ENCODE data around the gene HSPA12B. TPM values are rescaled to one million over a fixed set of nuclear protein-coding genes. Genes with fewer than 3 reads are reported as not detected.
A peak's percentile ranks its signal among the peaks of the same experiment; 100 is the strongest.

Gene HSPA12B
- total RNA-seq, 1 experiment from 2014 or later: 6.3 TPM

DNA sequence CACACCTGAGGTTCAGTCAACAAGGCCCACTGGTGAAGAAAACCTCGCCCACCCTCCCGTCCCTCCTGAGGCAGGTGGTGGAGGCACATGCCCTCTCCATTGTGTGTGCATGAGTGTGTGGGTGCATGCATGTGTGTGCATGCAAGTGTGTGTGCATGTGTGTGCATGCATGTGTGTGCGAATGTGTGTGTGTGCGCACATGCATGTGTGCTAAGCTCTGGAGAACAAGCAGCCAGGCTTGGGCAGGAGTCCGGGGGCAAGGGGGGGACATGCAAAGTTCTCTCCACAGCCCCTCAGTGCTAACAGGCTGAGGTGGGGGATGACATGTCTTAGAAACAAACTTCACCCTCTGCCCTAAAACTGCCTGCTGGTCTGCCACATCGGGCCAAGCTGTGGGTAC is 3.1 kb upstream of the HSPA12B start:
- no peaks in the 10 kb centered on the region for H3K9me3 Mint-ChIP-seq
- no peak for DNase-seq (ENCODE audit: low spot score)
- peaks cover 25% of the 10 kb centered on the region for H3K4me1 Mint-ChIP-seq
- no peak overlapping the region for H3K27ac Mint-ChIP-seq
- peaks cover 51% of the 10 kb centered on the region for H3K27me3 Mint-ChIP-seq (ENCODE audit: low read depth)
- no peaks in the 10 kb centered on the region for H3K36me3 Mint-ChIP-seq
- ATAC-seq: no peak
- CTCF ChIA-PET: interaction anchor here (1.1 to 5.5 kb wide), 6 partner anchors 16 to 166 kb away, joined by 3 to 43 read pairs (median 5); partner anchors contain the start of gene ADISSP
- H3K4me3 Mint-ChIP-seq: no peak overlapping the region
- POLR2A ChIA-PET: no interaction called here
- TF ChIP-seq RELA (CRISPR knock-in tag; IDR thresholded peaks at IDR 0.05; ENCODE audit: borderline replicate concordance) (no peak), TP53 (CRISPR knock-in tag; IDR thresholded peaks at IDR 0.05) (no peak), IRF2 (CRISPR knock-in tag; IDR thresholded peaks at IDR 0.05; ENCODE audit: borderline replicate concordance, low read depth) (no peak), ZNF121 (CRISPR knock-in tag; IDR thresholded peaks at IDR 0.05) (no peak), JAZF1 (CRISPR knock-in tag; IDR thresholded peaks at IDR 0.05) (no peak), TEAD4 (CRISPR knock-in tag; IDR thresholded peaks at IDR 0.05) (no peak), FOXK1 (CRISPR knock-in tag; IDR thresholded peaks at IDR 0.05) (no peak), CREB1 (CRISPR knock-in tag; IDR thresholded peaks at IDR 0.05) (no peak), ZNF671 (CRISPR knock-in tag; IDR thresholded peaks at IDR 0.05) (no peak)
- TF ChIP-seq, protein P1, sequence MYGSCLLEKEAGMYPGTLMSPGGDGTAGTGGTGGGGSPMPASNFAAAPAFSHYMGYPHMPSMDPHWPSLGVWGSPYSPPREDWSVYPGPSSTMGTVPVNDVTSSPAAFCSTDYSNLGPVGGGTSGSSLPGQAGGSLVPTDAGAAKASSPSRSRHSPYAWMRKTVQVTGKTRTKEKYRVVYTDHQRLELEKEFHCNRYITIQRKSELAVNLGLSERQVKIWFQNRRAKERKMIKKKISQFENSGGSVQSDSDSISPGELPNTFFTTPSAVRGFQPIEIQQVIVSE (CRISPR knock-in tag; IDR thresholded peaks at IDR 0.05; ENCODE audit: borderline replicate concordance): no peak

DNA sequence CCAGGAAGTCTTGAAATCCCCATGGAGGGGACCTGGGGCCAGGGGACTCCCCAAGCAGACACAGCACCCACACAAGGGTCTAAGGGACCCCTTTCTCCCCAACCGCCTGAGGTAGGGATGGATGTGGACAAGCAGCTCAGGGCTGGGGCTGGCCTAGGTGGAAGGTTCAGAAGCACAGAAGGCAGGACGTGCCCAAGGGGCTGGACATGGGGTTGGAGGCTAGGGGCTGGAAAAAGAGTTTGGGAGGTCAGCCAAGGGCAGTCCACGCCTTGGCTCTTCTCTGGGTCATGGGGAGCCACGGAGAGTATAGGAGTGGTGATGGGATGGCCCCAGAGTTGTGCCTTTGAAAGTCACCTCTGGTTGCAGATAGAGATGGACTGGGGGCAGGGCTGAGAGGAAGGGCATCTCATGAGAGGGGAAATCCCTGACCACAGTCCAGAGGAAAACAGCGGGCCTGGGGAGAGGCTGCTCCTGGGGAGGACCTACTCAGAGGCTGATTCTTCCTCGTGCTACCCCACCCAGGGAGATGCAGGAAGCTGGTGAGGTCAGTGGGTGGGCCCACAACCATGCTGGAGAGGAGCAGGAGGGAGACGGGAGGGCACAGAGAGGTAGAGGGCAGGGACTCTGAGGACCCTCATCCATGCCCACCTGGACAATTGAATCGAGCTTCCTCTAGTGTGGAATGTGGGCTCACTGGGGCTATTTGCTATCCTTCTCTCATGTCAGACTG is 2.5 kb upstream of the HSPA12B start:
- no peak overlapping the region for H3K4me3 Mint-ChIP-seq
- DNase-seq (ENCODE audit: low spot score) (no peak), ATAC-seq (no peak)
- no peaks in the 10 kb centered on the region for H3K36me3 Mint-ChIP-seq
- H3K27ac Mint-ChIP-seq: no peak overlapping the region
- H3K27me3 Mint-ChIP-seq (ENCODE audit: low read depth): peaks cover 51% of the 10 kb centered on the region
- peaks cover 25% of the 10 kb centered on the region for H3K4me1 Mint-ChIP-seq
- ChIA-PET POLR2A (no interaction called here), CTCF (interaction anchor here (1.2 to 5.5 kb wide), 3 partner anchors 15 to 167 kb away, joined by 3 to 43 read pairs (median 9); no protein-coding TSS in a partner anchor)
- no peaks in the 10 kb centered on the region for H3K9me3 Mint-ChIP-seq
- TF ChIP-seq NR2C2 (CRISPR knock-in tag; IDR thresholded peaks at IDR 0.05): no peak
- TF ChIP-seq, protein P2, sequence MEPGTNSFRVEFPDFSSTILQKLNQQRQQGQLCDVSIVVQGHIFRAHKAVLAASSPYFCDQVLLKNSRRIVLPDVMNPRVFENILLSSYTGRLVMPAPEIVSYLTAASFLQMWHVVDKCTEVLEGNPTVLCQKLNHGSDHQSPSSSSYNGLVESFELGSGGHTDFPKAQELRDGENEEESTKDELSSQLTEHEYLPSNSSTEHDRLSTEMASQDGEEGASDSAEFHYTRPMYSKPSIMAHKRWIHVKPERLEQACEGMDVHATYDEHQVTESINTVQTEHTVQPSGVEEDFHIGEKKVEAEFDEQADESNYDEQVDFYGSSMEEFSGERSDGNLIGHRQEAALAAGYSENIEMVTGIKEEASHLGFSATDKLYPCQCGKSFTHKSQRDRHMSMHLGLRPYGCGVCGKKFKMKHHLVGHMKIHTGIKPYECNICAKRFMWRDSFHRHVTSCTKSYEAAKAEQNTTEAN (CRISPR knock-in tag; IDR thresholded peaks at IDR 0.05): no peak
- TF ChIP-seq ESRRA (CRISPR knock-in tag; IDR thresholded peaks at IDR 0.05; ENCODE audit: borderline replicate concordance): no peak

DNA sequence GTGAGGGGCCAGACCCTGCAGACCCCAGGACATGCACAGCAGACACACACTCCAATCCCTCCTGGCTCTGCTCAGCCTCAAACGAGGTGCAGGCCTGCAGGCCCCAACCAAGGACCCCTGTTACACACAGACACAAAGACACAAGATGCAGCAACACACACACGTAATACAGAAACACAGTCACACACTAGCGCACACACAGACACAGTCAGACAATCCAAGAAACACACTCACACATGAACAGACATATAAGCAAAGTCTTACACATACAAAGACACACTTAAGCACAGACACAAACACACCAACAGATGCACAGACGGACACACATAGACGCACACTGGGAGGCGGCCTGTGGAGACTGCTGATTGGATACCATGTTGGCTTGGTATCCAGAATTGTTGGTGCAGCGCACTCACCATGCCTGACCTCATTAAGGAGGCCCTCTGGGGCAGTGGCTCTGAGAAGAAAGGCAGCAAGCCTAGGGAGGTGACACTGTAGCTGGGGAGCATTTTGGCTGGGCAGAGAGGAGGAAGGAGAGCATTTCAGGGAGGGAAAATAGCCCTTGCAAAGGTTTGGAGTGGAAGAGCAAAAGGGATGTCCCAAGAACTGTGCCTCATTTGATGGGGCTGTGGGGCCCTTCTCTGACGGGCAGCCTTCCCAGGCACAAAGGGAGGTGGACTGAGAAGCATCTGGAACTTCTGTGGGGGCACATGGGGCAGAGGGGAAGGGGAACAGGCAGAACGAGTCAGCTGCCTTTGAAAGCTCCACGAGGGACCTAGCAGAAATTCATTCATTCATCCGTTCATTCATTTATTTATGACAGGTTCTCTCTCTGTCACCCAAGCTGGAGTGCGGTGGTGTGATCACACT is 1.4 kb upstream of the HSPA12B start:
- Mint-ChIP-seq H3K9me3 (no peaks in the 10 kb centered on the region), H3K36me3 (no peaks in the 10 kb centered on the region), H3K27me3 (ENCODE audit: low read depth) (peaks cover 51% of the 10 kb centered on the region), H3K27ac (no peak overlapping the region), H3K4me3 (peak overlapping the region; percentile 40; the same call in 1 of the 2 replicates), H3K4me1 (peaks cover 25% of the 10 kb centered on the region)
- CTCF ChIA-PET: interaction anchor here (1.1 to 5.5 kb wide), 8 partner anchors 14 to 38 kb away, joined by 3 to 43 read pairs (median 8); no protein-coding TSS in a partner anchor
- DNase-seq (ENCODE audit: low spot score) (no peak), ATAC-seq (no peak)
- POLR2A ChIA-PET: interaction anchor here (1.0 kb wide), 1 partner anchor 18 kb away, joined by 4 read pairs; no protein-coding TSS in a partner anchor
- TF ChIP-seq ZNF232 (CRISPR knock-in tag; IDR thresholded peaks at IDR 0.05) (no peak), SOX15 (CRISPR knock-in tag; IDR thresholded peaks at IDR 0.05) (no peak), ELF4 (CRISPR knock-in tag; IDR thresholded peaks at IDR 0.05; ENCODE audit: low read depth) (no peak), ZNF416 (CRISPR knock-in tag; IDR thresholded peaks at IDR 0.05) (no peak), PRRX2 (CRISPR knock-in tag; IDR thresholded peaks at IDR 0.05) (no peak), NFE2L1 (CRISPR knock-in tag; IDR thresholded peaks at IDR 0.05) (no peak), NR2C2 (CRISPR knock-in tag; IDR thresholded peaks at IDR 0.05) (no peak), ZNF263 (CRISPR knock-in tag; IDR thresholded peaks at IDR 0.05; ENCODE audit: low read depth) (no peak), SMAD4 (CRISPR knock-in tag; IDR thresholded peaks at IDR 0.05) (no peak), OVOL2 (CRISPR knock-in tag; IDR thresholded peaks at IDR 0.05; ENCODE audit: borderline replicate concordance) (no peak), MYBL2 (CRISPR knock-in tag; IDR thresholded peaks at IDR 0.05) (no peak)
- TF ChIP-seq, protein P3, sequence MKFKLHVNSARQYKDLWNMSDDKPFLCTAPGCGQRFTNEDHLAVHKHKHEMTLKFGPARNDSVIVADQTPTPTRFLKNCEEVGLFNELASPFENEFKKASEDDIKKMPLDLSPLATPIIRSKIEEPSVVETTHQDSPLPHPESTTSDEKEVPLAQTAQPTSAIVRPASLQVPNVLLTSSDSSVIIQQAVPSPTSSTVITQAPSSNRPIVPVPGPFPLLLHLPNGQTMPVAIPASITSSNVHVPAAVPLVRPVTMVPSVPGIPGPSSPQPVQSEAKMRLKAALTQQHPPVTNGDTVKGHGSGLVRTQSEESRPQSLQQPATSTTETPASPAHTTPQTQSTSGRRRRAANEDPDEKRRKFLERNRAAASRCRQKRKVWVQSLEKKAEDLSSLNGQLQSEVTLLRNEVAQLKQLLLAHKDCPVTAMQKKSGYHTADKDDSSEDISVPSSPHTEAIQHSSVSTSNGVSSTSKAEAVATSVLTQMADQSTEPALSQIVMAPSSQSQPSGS (CRISPR knock-in tag; IDR thresholded peaks at IDR 0.05; ENCODE audit: borderline replicate concordance, low read depth): no peak
- TF ChIP-seq, protein P4, sequence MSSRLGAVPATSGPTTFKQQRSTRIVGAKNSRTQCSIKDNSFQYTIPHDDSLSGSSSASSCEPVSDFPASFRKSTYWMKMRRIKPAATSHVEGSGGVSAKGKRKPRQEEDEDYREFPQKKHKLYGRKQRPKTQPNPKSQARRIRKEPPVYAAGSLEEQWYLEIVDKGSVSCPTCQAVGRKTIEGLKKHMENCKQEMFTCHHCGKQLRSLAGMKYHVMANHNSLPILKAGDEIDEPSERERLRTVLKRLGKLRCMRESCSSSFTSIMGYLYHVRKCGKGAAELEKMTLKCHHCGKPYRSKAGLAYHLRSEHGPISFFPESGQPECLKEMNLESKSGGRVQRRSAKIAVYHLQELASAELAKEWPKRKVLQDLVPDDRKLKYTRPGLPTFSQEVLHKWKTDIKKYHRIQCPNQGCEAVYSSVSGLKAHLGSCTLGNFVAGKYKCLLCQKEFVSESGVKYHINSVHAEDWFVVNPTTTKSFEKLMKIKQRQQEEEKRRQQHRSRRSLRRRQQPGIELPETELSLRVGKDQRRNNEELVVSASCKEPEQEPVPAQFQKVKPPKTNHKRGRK (CRISPR knock-in tag; IDR thresholded peaks at IDR 0.05; ENCODE audit: borderline replicate concordance): no peak
- TF ChIP-seq, protein P5, sequence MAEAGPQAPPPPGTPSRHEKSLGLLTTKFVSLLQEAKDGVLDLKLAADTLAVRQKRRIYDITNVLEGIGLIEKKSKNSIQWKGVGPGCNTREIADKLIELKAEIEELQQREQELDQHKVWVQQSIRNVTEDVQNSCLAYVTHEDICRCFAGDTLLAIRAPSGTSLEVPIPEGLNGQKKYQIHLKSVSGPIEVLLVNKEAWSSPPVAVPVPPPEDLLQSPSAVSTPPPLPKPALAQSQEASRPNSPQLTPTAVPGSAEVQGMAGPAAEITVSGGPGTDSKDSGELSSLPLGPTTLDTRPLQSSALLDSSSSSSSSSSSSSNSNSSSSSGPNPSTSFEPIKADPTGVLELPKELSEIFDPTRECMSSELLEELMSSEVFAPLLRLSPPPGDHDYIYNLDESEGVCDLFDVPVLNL (CRISPR knock-in tag; IDR thresholded peaks at IDR 0.05; ENCODE audit: borderline replicate concordance, low read depth): no peak
